ENCODE measurements around the gene EHD4. TPM values are rescaled to one million over a fixed set of nuclear protein-coding genes. Genes with fewer than 3 reads are reported as not detected.

Gene EHD4
- polyA plus RNA-seq, 3 donors = 12.8 to 16.0 (median 14.2) TPM

DNA sequence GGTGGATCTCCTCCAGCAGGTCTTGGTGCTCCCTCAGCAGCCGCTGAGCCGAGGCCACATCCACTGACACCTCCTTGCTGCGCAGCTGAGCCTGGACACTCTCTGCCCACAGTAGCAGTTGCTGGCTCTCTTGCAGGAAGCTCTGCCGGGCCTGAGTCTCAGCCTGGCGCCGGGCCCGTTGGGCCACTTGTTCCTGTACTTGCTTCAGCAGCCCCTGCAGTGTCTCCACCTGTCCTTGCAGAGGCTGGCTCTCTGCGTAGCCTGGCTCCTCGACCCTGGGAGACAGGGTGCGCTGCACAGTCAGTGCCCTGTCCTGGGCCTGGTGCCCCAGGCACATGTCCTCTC is 94.0 kb downstream of the EHD4 start:
- H3K27ac Mint-ChIP-seq = peak overlapping the region in 1 of 7 donors; percentile 32
- peaks cover 6 to 13% of the 10 kb centered on the region in 2 donors for H3K36me3 Mint-ChIP-seq
- DNase-seq = no peak
- H3K4me3 Mint-ChIP-seq = no peak overlapping the region
- H3K9me3 Mint-ChIP-seq = peaks cover 0 to 5% (median 0%) of the 10 kb centered on the region in 7 donors
- no peak overlapping the region for H2AFZ ChIP-seq (ENCODE audit: insufficient read depth, low read depth, low read length, poor library complexity, severe bottlenecking)
- no peak overlapping the region for H3K27ac ChIP-seq (ENCODE audit: low read depth in 1 of 2, low read length in 2 of 2)
- TF ChIP-seq CTCF (IDR thresholded peaks at IDR 0.05) = no peak
- H3K27me3 ChIP-seq (ENCODE audit: control insufficient read depth in 2 of 2, insufficient read depth in 2 of 2, low read length in 2 of 2) = peaks cover 4 to 31% of the 10 kb centered on the region in 2 donors
- H3K4me1 Mint-ChIP-seq = peaks cover 8% of the 10 kb centered on the region
- H3K79me2 ChIP-seq (ENCODE audit: insufficient read depth, low read length) = no peaks in the 10 kb centered on the region
- H3K4me2 ChIP-seq (replicated peaks; ENCODE audit: extremely low read depth, low read length, poor library complexity, severe bottlenecking) = no peak overlapping the region
- 97% methylated on average over 10 of the region's 10 CpGs for WGBS (ENCODE audit: insufficient coverage)
- H3K36me3 ChIP-seq (replicated peaks in 1 of 2; ENCODE audit: control insufficient read depth in 1 of 2, insufficient read depth in 2 of 2, low read length in 2 of 2) = no peaks in the 10 kb centered on the region
- intact Hi-C loops (cut with micrococcal nuclease) = no loop called here
- peaks cover 27 to 36% (median 30%) of the 10 kb centered on the region in 3 donors for H3K27me3 Mint-ChIP-seq (ENCODE audit: low read depth in 3 of 3)
- peaks cover 0 to 2% of the 10 kb centered on the region in 2 donors for H3K4me1 ChIP-seq (ENCODE audit: control insufficient read depth in 1 of 2, insufficient read depth in 2 of 2, low read length in 2 of 2)
- no peaks in the 10 kb centered on the region for H4K20me1 ChIP-seq (ENCODE audit: insufficient read depth, low read length)
- H3K4me3 ChIP-seq (replicated peaks in 1 of 3; ENCODE audit: low read depth in 2 of 3, low read length in 3 of 3) = no peak overlapping the region
- H3K9ac ChIP-seq (ENCODE audit: insufficient read depth, low read length, poor library complexity, severe bottlenecking) = no peak overlapping the region
- H3K9me3 ChIP-seq (replicated peaks in 1 of 2; ENCODE audit: control insufficient read depth in 1 of 2, insufficient read depth in 1 of 2, low read length in 2 of 2) = no peaks in the 10 kb centered on the region

- intact Hi-C loops (cut with micrococcal nuclease) = no loop called here
- no peak overlapping the region for H3K4me3 Mint-ChIP-seq
- peaks cover 8% of the 10 kb centered on the region for H3K4me1 Mint-ChIP-seq
- Histone ChIP-seq H3K36me3 (replicated peaks in 1 of 2; ENCODE audit: control insufficient read depth in 1 of 2, insufficient read depth in 2 of 2, low read length in 2 of 2) (no peaks in the 10 kb centered on the region), H3K79me2 (ENCODE audit: insufficient read depth, low read length) (no peaks in the 10 kb centered on the region), H3K4me3 (replicated peaks in 1 of 3; ENCODE audit: low read depth in 2 of 3, low read length in 3 of 3) (no peak overlapping the region), H4K20me1 (ENCODE audit: insufficient read depth, low read length) (no peaks in the 10 kb centered on the region), H3K4me1 (ENCODE audit: control insufficient read depth in 1 of 2, insufficient read depth in 2 of 2, low read length in 2 of 2) (peaks cover 0 to 2% of the 10 kb centered on the region in 2 donors), H3K27ac (ENCODE audit: low read depth in 1 of 2, low read length in 2 of 2) (no peak overlapping the region), H2AFZ (ENCODE audit: insufficient read depth, low read depth, low read length, poor library complexity, severe bottlenecking) (no peak overlapping the region), H3K9ac (ENCODE audit: insufficient read depth, low read length, poor library complexity, severe bottlenecking) (no peak overlapping the region), H3K27me3 (ENCODE audit: control insufficient read depth in 2 of 2, insufficient read depth in 2 of 2, low read length in 2 of 2) (peaks cover 4 to 29% of the 10 kb centered on the region in 2 donors), H3K9me3 (replicated peaks in 1 of 2; ENCODE audit: control insufficient read depth in 1 of 2, insufficient read depth in 1 of 2, low read length in 2 of 2) (no peaks in the 10 kb centered on the region), H3K4me2 (replicated peaks; ENCODE audit: extremely low read depth, low read length, poor library complexity, severe bottlenecking) (no peak overlapping the region)
- 89% methylated on average over 13 of the region's 13 CpGs for WGBS (ENCODE audit: insufficient coverage)
- peak overlapping the region in 1 of 7 donors; percentile 32 for H3K27ac Mint-ChIP-seq
- peaks cover 6 to 13% of the 10 kb centered on the region in 2 donors for H3K36me3 Mint-ChIP-seq
- DNase-seq = no peak
- TF ChIP-seq CTCF (IDR thresholded peaks at IDR 0.05) = no peak
- H3K9me3 Mint-ChIP-seq = peaks cover 0 to 5% (median 0%) of the 10 kb centered on the region in 7 donors
- H3K27me3 Mint-ChIP-seq (ENCODE audit: low read depth in 3 of 3) = peaks cover 26 to 38% (median 30%) of the 10 kb centered on the region in 3 donors
Measured at GRCh38 chr15:41877631-41878354, 94.6 kb downstream of the EHD4 start.

Measured in CD14-positive monocyte (primary cell).